HCEC 1CT (cell line): ENCODE results near the gene ZNF407.

Experiments
- DNase-seq: peaks from one replicate; pipeline ENCODE4 v3.0.0-alpha.2; 2017

Gene ZNF407

GRCh38 chr18:75033516-75033915 lies 435.8 kb downstream of the ZNF407 start:
- no peak for DNase-seq

GRCh38 chr18:75034937-75035336 lies 437.3 kb downstream of the ZNF407 start:
- no peak for DNase-seq

GRCh38 chr18:75035928-75036327 lies 438.3 kb downstream of the ZNF407 start:
- no peak for DNase-seq

GRCh38 chr18:75036917-75037688 lies 439.4 kb downstream of the ZNF407 start:
- DNase-seq, result peak; percentile 81

GRCh38 chr18:75037689-75037955 lies 440.0 kb downstream of the ZNF407 start:
- DNase-seq, result no peak

GRCh38 chr18:75041586-75041985 lies 443.9 kb downstream of the ZNF407 start:
- peak; percentile 22 for DNase-seq

- no peak for DNase-seq
These were observed 445.8 kb downstream of the ZNF407 start for GRCh38 chr18:75043478-75043877.

GRCh38 chr18:75044296-75044695 lies 446.6 kb downstream of the ZNF407 start:
- DNase-seq, result no peak

- no peak for DNase-seq
These were observed 447.1 kb downstream of the ZNF407 start for GRCh38 chr18:75044791-75045190.

- no peak for DNase-seq
These were observed 447.6 kb downstream of the ZNF407 start for GRCh38 chr18:75045272-75045671.

- DNase-seq, result no peak
These were observed 449.7 kb downstream of the ZNF407 start for GRCh38 chr18:75047240-75047961.

- DNase-seq, result no peak
These were observed 451.2 kb downstream of the ZNF407 start for GRCh38 chr18:75048776-75049454.

- DNase-seq, result no peak
These were observed 451.8 kb downstream of the ZNF407 start for GRCh38 chr18:75049455-75049789.

GRCh38 chr18:75051757-75052156 lies 454.1 kb downstream of the ZNF407 start:
- DNase-seq, result no peak

GRCh38 chr18:75052475-75052874 lies 454.8 kb downstream of the ZNF407 start:
- DNase-seq, result no peak

- DNase-seq, result no peak
These were observed 455.5 kb downstream of the ZNF407 start for GRCh38 chr18:75053028-75053629.

GRCh38 chr18:75054046-75054445 lies 456.4 kb downstream of the ZNF407 start:
- DNase-seq, result no peak

- DNase-seq, result no peak
These were observed 456.9 kb downstream of the ZNF407 start for GRCh38 chr18:75054611-75055010.

GRCh38 chr18:75057169-75057960 lies 459.7 kb downstream of the ZNF407 start:
- no peak for DNase-seq

- no peak for DNase-seq
These were observed 462.5 kb downstream of the ZNF407 start for GRCh38 chr18:75060185-75060584.

- DNase-seq, result no peak
These were observed 464.7 kb downstream of the ZNF407 start for GRCh38 chr18:75062297-75062886.

GRCh38 chr18:75063196-75063595 lies 465.5 kb downstream of the ZNF407 start:
- no peak for DNase-seq
